Hepatocyte (in vitro differentiated cells): ENCODE data around the gene LIMK2.
A peak's percentile ranks its signal among the peaks of the same experiment; 100 is the strongest.

Experiments
- EZH2 ChIP-seq: fragments of 200-600 bp; sonication (generic); IDR thresholded peaks from 2 replicates; pipeline ENCODE4 v1.6.1; 2016; ENCODE audit warnings: antibody characterized with exemption, mild to moderate bottlenecking, borderline replicate concordance
- EZH2phosphoT487 ChIP-seq: fragments of 200-600 bp; sonication (generic); IDR thresholded peaks from one replicate; pipeline ENCODE4 v1.6.1; 2018; ENCODE audit warnings: antibody characterized with exemption, mild to moderate bottlenecking, low read depth, moderate library complexity; ENCODE audit not compliant: unreplicated experiment, severe bottlenecking
- TF ChIP-seq, protein P1 (sequence below): fragments of 200-600 bp; sonication (generic); IDR thresholded peaks from 2 replicates; pipeline ENCODE4 v1.5.1; 2016; ENCODE audit warnings: antibody characterized with exemption, mild to moderate bottlenecking; ENCODE audit not compliant: poor library complexity

GRCh38 chr22:31313366-31314147 lies 101.5 kb downstream of the LIMK2 start:
- TF ChIP-seq, protein P1, sequence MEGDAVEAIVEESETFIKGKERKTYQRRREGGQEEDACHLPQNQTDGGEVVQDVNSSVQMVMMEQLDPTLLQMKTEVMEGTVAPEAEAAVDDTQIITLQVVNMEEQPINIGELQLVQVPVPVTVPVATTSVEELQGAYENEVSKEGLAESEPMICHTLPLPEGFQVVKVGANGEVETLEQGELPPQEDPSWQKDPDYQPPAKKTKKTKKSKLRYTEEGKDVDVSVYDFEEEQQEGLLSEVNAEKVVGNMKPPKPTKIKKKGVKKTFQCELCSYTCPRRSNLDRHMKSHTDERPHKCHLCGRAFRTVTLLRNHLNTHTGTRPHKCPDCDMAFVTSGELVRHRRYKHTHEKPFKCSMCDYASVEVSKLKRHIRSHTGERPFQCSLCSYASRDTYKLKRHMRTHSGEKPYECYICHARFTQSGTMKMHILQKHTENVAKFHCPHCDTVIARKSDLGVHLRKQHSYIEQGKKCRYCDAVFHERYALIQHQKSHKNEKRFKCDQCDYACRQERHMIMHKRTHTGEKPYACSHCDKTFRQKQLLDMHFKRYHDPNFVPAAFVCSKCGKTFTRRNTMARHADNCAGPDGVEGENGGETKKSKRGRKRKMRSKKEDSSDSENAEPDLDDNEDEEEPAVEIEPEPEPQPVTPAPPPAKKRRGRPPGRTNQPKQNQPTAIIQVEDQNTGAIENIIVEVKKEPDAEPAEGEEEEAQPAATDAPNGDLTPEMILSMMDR = peak; percentile 83
- no peak for TF ChIP-seq EZH2
- no peak for TF ChIP-seq EZH2phosphoT487
